ENCODE measurements around the gene TRIM66.
"Not testable (repeated sequence)": the region's sequence is repeated elsewhere in the genome, so short reads cannot be mapped to it uniquely, and the experiment has no call there.

The TRIM66 gene

DNA sequence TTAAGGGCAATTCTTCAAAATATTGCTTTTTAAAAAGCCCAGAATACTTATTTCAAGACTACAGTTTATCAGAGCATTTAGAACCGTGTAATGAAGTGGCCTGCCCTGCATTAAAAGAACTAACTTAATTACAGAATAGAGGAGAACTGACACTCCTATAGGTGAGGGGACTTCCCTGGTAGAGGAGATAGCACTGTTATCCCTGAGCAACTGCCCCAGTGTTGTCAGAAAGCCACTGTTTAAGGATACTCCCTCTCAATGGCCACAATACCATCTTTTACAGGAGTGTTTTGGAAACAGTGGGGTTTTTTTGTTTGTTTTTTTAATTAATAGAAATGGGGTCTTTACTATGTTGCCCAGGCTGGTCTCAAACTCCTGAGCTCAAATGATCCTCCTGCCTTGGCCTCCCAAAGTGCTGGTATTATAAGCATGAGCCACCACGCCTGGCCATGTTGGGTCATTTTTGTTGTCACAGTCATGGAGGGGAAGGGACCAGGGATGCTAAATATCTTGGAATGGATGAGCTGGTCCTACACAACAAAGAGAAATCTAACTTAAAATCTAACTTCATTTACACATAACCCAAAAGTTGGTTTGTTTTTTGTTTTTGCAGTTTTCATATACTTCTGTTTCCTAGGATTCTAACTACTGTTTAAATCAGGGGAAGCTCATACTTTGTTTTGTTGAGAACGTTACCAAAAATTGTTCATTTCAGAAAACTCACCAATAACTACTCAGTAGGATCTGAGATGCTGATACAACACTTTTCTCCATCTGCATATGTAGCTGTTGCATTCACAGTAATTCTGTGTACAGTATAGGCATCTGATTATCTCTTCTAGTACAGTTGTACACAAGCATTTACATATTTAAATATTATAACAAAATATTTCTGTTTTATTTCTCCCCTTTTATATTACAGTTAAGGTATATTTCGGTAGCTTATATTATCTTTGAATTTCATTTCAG lies 8.2 kb upstream of the TRIM66 start:
- DNase-seq: no peak

DNA sequence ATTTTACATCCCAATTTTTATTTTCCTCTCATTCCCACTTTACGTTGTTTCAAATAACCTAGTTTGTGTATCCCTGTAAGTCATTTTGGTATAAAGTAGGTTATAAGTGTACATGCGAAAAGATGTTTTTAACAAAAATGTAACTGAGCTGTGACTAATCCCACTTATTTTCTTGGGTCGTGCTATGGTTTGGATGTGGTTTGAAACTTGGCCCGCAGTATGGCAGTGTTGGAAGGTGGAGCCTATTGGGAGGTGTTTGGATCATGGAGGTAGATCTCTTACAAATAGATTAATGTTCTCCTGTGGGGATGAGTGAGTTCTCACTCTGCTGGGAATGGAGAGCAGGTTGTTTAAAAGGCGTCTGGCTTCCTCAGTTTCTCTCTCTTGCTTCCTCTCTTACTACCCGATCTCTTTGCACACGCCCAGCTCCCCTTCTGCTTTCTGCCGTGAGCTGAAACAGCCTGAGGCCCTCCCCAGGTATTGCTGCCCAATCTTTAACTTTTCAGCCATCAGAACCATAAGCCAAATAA lies 7.3 kb upstream of the TRIM66 start:
- no peak for DNase-seq

DNA sequence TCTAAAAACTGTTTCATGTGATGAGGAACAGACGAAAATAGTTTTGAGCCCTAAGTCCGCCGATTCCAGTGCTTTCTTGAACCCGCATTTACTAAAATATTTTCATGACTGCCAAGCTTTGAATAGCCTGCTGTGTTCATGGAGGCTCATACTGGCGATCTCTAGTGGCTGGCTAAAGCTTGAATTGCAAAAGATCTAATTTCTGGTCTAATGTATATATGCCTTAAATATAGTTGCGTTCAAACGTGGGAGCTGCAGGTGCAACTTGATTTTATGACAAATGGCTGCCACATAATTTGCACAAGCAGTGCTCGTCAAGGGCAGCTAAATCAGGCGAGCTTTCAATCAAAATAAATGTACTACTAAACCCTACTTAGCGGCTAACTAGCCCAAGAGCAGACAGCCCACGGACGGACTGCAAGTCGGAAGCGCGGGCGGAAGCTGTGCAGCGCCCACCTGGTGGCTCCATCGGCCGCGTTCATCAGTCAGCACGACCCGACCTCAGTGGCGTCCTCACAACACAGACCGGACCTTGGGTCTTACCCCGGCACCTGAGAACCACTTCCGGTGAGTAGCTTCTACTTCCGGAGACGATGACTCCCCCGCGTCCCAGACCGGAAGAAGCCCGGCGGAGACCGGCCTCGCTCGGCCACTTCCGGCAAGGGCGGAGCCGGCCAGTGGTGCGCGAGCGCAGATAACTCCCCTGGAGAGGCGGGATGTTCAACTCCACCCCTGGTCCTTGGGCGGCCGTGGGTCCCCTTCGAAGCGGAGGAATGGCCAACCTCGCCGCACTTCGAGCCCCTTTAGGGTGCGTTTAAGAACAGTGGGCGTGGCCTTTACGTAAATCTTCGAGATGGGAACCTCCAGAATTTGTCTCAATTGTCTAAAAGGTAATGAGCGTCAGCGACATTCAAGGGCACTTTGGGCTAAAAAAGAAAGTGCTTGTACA lies 6.2 kb upstream of the TRIM66 start:
- peak; percentile 88 for DNase-seq

DNA sequence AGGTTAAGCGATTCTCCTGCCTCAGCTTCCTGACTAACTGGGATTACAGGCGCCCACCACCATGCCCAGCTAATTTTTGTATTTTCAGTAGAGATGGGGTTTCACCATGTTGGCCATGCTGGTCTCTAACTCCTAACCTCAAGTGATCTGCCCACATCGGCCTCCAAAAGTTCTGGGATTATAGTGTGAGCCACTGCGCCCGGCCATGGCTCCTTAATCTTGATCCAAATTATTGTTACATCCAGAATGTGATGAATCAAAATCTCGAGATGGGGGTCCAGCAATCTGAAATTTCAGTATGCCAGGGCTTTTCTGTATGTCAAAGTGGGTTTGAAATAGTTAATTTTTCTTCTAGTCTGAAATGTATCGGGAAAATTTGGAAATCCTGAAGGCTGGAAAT lies 3.9 kb upstream of the TRIM66 start:
- DNase-seq: no peak

DNA sequence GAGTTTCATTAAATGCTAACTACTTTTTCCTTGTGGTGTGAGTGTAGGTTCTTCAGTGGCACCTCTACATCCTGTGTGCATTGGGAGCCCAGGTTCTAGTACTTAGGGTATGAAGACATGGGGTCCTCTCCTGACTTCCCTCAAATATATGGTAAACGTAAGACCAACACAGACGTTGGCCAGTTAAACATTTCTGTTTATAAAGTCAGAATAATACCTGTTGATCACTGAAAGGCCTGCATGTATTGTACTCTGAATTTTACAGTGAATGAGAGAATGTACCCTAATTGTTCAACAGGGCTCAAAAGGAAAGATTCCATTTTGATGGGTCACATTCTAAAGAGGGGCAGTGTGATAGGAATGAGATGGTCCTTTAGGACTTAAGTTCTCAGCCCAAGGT lies 3.4 kb upstream of the TRIM66 start:
- no peak for DNase-seq

DNA sequence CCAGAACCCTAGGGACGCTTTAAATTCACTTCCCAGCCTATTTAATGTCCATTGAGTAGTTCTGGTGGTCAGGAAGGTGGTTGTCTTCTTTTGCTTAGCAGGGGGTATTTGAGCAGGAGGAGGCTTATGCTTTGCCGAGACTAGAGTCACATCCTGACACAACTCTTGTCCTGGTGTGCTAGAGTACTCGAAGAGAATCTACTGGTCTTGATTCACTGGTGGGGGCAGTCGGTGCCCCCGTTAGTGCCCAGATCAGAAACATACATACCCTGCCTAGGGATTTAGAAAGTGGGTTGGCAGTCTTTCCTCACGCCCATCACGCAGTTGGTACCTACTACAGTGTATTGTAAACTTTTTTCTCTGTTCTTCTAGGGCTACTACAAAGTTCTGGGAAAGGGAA lies 2.8 kb upstream of the TRIM66 start:
- DNase-seq: no peak

DNA sequence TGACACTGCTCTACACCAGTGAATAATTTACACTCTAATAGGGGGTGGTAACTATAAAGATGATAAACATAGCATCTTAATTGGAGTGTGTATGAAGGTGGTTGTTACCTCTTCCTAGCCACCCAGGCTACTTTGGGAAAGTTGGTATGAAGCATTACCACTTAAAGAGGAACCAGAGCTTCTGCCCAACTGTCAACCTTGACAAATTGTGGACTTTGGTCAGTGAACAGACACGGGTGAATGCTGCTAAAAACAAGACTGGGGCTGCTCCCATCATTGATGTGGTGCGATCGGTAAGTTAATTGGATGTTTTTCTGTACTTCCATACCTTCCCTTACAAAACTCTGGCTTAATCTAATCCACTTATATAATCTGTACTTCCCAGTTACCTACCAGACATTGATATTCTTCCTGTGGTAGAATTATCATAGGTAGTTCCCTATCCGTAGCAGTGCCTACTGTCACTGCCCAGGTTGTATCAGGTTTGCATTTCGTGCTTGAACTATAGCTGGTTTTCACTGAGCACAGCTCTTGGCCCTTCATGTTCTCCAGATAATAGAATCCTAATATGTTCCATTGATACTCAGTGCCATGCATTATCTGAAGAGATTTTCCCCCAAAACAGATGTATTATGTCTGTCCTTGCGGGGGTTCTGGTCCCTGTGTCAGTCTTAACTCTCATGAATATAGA lies 2.3 kb upstream of the TRIM66 start:
- no peak for DNase-seq

DNA sequence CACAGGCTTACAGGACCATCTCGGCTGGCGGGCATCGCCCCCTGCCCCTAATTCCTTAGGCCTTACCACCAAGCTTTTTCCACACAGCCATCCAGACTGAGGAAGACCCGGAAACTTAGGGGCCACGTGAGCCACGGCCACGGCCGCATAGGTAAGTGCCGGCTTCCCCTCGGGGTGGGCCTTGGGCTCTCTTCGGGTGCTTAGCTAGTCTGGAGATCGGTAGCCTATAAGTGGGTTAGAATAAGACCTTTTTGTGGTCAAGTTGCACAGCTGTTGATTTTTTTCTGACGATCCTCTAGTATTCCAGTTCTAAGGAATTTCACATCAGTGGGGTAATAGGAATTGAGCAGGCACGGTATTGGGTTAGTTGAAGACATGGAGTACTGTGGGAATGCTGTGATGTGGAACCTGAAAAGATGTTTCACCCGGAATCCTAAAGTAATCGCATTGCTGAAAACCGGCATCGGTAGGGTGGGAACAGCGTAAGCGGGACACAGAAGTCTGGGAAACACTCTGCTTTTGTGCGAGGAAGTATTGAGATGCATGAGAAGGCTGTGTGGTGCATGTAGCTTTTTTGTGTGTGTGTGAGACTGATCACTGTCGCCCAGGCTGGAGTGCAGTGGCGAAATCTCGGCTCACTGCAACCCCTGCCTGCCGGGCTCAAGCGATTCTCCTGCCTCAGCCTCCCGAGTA lies 796 bp upstream of the TRIM66 start:
- DNase-seq: peak; percentile 52

DNA sequence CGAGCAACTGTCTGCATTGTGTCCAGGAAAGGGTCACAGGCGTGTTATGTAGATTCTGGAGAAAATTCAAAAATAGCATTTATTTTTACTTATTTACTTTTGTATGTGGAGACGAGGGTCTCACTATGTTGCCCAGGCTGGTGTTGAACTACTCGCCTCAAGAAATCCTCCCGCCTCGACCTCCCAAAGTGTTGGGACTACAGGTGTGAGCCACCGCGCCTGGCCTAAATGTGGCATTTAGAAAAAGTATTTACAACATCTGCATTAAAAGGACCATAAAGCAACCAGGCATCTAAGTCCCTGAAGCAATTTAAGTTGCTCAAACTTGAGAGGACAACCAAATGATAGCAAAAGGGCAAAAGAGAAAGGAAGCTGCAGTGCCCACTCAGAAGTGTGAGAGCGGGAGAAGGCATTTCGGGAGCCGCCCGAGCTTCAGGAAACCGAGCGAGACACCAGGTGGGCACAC lies 595 bp downstream of the TRIM66 start:
- DNase-seq: no peak

DNA sequence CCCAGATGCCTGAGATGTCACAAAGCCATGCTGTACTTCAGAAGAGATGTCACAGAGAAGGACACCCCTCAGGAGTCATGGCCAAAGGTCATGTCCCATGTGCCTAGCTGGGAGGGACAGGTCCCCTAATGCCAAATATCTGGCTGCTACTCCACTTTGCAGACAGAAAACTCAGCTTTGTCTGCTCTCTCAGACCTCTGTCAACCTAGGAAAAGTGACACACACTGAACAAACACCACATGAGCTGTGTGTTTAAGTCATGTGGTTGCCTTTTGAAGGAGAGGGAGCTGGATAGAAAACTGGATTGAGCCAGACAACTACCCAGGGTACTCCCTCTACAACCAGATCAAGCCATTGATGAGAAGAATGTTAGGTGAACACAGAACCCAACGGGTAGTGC lies 3.5 kb downstream of the TRIM66 start:
- DNase-seq: no peak

DNA sequence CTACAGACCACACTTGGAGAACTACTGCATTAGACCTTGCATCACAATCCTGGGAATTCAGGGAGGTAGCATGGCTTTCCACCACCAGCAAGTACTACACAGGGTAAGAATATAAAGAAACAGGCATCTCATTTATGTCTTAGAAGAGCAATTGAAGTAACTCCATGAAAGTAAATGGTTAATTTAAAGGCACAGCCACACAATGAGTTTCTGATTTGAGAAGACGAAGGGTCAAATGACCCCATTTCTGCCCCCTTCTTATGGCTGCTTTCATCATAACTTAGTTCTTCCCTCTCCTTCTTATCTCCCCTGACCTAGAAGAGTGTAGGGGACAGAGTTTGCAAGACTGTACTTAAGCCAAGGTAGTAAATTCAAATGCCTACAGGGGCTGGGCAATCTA lies 6.0 kb downstream of the TRIM66 start:
- DNase-seq: no peak

DNA sequence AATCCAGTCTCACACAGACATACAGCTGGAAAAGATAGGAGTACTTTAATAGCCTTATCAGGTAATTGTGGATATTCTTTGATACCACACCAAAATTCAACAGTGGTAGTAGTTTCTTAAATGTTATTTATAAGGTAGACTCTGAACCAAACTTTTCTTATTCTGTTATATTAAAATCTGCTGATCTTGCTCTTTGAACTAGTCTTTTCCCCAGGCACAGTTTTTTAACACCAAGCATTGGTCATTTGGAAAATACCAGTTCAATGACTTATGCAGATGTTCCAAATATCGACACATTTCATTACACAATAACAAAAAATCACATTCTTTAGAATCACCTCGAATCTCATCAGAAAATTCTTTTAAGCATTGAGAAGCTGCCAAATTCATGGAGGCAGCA lies 7.6 kb downstream of the TRIM66 start:
- no peak for DNase-seq

DNA sequence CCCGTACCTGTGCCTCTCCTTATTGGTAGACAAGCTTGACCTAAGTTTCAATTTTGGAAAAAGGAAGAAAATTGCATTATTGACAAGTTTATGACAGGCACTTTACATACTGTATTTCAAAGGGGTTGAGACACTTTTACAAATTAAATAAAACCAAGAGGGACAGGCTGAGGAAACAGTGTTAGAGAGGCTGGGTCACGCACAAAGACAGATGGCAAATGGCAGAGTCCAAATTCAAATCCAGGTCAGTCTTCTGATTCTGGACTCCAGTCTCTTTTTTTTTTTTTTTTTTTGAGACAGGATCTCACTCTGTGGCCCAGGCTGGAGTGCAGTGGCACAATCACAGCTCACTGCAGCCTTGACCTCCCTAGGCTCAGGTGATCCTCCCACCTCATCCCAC lies 10.1 kb downstream of the TRIM66 start:
- DNase-seq: no peak

DNA sequence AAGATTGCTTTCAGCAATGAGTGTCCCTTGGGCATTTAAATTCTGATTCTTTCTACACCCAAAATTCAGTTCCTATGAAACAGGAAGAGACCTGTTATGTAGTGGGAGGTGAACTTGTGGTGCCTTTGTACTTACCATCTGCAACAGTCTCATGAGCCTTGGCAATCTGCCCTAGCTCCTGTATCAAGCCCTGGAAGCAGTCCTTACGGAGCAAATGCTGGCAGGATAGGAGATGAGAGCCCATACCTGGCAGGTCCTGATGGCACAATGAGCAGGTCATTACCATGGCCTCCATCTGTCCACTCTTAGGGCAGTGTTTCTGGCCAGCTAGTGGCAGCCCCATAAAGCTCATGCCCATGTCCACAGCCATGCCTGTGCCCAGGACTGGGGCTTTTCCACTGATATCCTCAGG lies 10.8 kb downstream of the TRIM66 start:
- no peak for DNase-seq

DNA sequence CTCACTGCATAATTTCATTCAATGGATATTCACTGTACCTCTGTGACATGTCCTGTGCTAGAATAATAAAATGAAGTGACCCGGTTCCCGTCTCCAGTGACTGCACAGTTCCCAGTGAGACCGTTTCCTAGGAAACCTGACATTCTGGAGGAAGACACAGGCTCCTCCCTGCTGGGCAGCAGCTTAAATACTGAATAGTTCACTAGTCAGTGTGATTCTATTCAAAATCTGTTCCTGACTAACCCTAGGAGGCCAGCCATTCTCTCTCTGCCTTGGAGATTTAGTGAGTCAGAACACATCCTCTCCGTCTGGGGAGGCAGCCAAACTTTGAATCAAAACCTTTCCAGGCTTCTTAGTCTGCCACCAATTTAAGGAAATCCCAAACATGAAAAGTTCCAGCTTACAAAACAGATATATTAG lies 11.3 kb downstream of the TRIM66 start:
- DNase-seq: no peak

DNA sequence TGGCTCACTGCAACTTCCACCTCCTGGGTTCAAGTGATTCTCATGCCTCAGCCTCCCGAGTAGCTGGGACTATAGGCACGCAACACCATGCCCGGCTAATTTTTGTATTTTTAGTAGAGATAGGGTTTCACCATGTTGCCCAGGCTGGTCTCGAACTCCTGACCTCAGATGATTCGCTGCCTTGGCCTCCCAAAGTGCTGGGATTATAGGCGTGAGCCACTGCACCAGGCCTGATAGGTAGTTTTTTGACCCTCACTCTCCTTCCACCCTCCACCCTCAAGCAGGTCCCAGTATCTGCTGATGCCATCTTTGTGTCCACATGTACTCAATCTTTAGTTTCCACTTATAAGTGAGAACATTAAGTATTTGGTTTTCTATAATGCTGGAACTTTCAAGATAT lies 12.4 kb downstream of the TRIM66 start:
- not testable (repeated sequence) for DNase-seq

DNA sequence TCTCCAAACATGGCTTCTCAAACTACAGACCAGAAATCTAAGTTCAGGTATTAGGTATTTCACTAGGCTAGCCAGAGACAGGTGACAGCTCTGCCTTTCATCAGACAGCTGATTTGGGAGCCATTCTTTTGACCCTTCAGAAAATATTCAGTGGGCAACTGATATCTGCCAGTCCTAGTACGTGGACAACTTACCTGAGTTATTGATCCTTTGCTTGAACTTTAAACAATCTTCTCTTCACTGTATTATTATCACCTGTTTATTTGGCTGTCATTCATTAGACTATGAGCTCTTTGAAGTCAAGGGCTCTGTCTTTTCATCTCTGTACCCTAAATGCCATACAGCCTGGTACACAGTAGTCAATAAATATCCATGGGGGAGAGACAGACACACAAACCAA lies 17.2 kb downstream of the TRIM66 start:
- no peak for DNase-seq

DNA sequence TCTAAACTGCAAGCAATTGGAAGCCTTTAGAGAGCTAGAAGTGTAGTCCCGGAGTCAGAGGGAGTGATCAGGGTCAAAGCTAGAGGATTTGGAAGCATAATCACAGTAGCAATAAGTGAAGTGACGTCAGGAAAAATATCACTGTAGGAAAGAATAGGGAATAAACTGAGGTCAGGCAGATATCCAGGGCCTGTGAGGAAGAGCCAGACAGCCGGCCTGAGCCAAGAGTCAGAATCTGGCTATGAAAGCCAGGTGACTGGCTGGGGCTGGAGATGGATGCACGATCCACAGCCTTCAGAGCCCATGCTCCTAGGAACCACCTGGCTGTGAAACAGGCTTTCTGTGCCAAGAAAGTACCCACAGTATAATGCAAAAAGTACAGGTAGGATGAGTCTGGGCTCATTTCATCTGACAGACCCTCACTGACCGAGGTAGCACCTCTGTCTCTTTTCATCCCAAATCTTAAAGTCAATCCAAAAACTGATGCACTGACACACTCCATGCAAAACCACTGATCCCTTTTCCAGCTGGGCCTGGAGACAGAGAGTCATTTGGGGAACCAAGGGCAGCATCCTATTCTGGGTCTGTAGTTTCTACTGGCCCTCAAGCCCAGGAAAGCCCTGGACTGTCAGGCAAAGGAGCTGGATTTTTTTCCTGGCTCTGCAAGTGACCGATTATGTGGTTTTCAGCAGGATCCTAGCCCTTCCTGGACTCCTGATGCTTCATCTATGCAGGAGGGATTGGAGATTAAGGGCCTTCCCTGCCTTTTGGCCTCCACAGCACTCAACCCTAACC lies 21.3 kb downstream of the TRIM66 start:
- DNase-seq: no peak

DNA sequence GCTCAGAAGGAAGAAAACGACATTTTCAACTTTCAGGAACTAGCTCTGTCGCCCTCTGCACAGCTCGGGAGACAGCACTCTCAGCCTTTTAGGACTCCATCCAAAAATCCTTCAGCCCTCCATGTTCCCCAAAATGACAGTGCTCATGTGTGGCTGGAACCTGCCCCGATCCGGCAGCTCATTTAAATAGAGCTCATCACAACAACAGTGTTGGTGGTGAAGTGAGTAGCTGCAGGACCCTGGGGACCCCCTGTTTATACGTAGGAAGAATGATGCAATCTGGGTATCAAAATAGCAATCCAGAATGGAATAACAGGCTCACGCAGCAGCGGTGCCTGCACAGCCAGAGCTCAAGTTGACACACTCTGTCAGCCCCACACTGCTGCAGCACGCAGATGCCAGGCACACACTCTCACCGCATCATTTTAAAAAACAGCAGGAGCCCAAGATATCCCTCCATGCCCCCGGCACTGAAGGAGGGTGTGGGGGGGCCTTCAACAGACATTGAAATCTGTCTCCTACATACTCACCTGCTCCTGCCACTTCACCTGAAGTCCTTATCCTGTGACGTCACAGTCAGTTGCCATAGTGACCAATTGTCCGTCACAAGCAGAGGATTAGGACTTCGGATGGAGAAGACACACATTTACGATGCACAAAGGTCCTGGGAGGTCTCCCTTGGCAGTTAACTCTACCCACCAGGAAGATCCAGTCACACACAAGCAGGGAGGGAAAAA lies 24.0 kb downstream of the TRIM66 start:
- no peak for DNase-seq

DNA sequence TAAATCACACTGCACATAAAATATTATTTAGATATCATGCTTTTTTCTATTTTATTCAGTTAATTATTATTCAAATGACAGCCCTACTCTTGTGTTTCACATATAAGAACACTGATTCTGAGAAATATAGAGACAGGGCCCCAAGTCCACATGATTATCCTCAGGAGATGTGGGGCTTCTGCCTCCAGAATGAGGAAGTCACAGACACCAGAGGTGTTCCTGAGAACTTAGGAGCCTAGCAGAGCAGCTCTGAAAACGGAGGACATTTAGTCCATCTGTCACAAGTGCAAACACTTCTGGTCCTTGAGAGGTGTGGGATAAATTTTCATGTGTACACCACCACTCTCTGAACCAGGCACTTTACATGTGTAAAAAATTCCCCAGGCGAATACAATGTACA lies 26.2 kb downstream of the TRIM66 start:
- no peak for DNase-seq

DNA sequence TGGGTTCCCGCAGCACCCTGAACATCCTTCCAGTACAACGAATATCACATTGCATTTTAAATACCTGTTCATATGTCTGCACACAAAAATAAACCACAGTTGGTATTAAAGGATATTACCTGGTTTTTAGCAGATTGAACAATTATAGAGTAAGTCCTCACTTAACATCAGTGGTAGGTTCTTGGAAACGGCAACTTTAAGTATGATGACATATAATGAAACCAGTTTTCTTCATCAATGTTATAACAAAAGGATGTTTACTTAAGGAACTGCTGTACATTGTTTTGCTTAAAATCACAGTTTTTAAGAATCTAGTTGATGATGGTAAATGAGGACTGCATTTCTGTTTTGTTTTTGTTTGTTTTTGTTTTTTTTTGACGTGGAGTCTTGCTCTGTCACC lies 28.0 kb downstream of the TRIM66 start:
- no peak for DNase-seq
